Loucy (cell line): ENCODE results near the gene HSD17B12.

ENCODE experiments used
- CTCF ChIP-seq: fragments of 200-600 bp; sonication (generic); conservative IDR thresholded peaks from 2 replicates; pipeline ENCODE4 v1.5.1; 2014; ENCODE audit warnings: mild to moderate bottlenecking, antibody characterized with exemption, low read length
- EZH2phosphoT487 ChIP-seq: fragments of 200-600 bp; IDR thresholded peaks from 2 replicates; pipeline ENCODE4 v1.6.1; 2018; ENCODE audit warnings: antibody characterized with exemption, mild to moderate bottlenecking, moderate library complexity, borderline replicate concordance

DNA sequence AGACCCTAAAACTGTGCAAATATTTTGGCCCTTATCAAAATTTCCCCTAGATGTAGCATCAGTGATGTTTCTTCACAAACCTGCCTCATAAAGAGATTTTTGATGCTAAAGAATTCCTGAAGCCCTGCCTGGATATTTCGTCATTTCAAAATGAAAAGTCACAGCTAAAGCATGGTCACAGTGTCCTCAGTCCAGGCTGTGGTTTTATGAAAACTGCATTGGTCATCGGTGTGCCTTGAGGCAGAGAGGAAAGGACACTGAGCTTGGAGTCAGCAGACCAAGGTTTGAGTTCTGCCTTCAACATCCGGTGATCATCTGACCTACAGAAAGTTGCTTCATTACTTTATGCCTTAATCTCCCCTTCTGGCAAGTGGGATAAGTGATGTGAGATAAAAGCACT is 165.3 kb downstream of the HSD17B12 start:
- TF ChIP-seq CTCF, result no peak
- TF ChIP-seq EZH2phosphoT487, result no peak
